HG03159 (cell line): ENCODE results near the gene EGFR.

ENCODE experiments used
- ATAC-seq: cut with Tn5 transposase; IDR thresholded peaks from one replicate; pipeline ENCODE4 v1.9.1; 2021; ENCODE audit warnings: mild to moderate bottlenecking, moderate library complexity; ENCODE audit not compliant: unreplicated experiment

EGFR gene

GRCh38 chr7:55142919-55143600 is 124.2 kb downstream of the EGFR start:
- no peak for ATAC-seq

GRCh38 chr7:55144333-55145317 is 125.8 kb downstream of the EGFR start:
- no peak for ATAC-seq

GRCh38 chr7:55145606-55146005 is 126.8 kb downstream of the EGFR start:
- no peak for ATAC-seq

GRCh38 chr7:55147101-55147500 is 128.3 kb downstream of the EGFR start:
- no peak for ATAC-seq

- no peak for ATAC-seq
Measured at GRCh38 chr7:55147736-55148135, 128.9 kb downstream of the EGFR start.

GRCh38 chr7:55148571-55148970 is 129.8 kb downstream of the EGFR start:
- ATAC-seq = no peak

GRCh38 chr7:55149001-55149400 is 130.2 kb downstream of the EGFR start:
- ATAC-seq = no peak

GRCh38 chr7:55150166-55150565 is 131.3 kb downstream of the EGFR start:
- ATAC-seq = no peak

GRCh38 chr7:55150709-55151451 is 132.1 kb downstream of the EGFR start:
- ATAC-seq = no peak

GRCh38 chr7:55152516-55152915 is 133.7 kb downstream of the EGFR start:
- ATAC-seq = no peak

GRCh38 chr7:55154096-55154495 is 135.3 kb downstream of the EGFR start:
- ATAC-seq = no peak

- ATAC-seq = no peak
Measured at GRCh38 chr7:55155351-55156117, 136.7 kb downstream of the EGFR start.

- ATAC-seq = no peak
Measured at GRCh38 chr7:55156919-55157763, 138.3 kb downstream of the EGFR start.

- ATAC-seq = no peak
Measured at GRCh38 chr7:55157764-55158105, 138.9 kb downstream of the EGFR start.

GRCh38 chr7:55158541-55159382 is 139.9 kb downstream of the EGFR start:
- no peak for ATAC-seq

GRCh38 chr7:55160539-55160938 is 141.7 kb downstream of the EGFR start:
- no peak for ATAC-seq

- ATAC-seq = no peak
Measured at GRCh38 chr7:55161154-55161687, 142.4 kb downstream of the EGFR start.

GRCh38 chr7:55162476-55162875 is 143.7 kb downstream of the EGFR start:
- no peak for ATAC-seq

GRCh38 chr7:55163733-55164132 is 144.9 kb downstream of the EGFR start:
- no peak for ATAC-seq
